ENCODE data around the gene ZNF70. TPM values are rescaled to one million over a fixed set of nuclear protein-coding genes. Genes with fewer than 3 reads are reported as not detected.

The ZNF70 gene
- total and polyA plus RNA-seq, 2 of the 13 experiments (the other 11 are each of a cell fraction or from before 2014, with no cell fraction given): 0.62 to 3.6 TPM

DNA sequence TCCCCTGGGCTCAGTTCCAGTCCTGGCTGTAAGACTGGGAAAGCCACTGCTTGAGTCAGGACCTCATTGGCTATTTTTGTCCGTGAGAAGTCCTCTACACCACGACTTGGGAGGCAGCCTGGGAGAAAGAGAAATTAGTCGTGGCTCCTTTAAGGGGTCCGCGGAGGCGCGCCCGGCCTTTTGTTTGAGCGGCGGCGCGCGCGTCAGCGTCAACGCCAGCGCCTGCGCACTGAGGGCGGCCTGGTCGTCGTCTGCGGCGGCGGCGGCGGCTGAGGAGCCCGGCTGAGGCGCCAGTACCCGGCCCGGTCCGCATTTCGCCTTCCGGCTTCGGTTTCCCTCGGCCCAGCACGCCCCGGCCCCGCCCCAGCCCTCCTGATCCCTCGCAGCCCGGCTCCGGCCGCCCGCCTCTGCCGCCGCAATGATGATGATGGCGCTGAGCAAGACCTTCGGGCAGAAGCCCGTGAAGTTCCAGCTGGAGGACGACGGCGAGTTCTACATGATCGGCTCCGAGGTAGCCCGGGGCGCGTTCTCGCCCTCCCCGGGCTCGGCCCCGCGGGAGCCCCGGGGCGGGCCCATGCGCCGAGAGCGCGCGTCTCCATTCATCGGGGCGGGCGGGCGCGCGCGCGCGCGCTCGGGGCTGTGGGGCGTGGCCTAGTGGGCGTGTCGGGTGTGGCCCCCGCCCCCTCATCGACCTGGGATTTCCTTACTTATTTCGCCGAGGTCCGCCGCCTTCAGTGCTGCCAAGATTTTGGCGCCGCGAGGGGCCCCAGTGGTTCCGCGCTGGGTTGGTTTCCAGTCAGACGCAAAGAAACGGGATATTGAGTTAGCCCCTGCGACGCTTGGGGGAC, 36.1 kb upstream of the ZNF70 start, which contains the start of gene SMARCB1 (continued):
- TF ChIP-seq NFE2 (CRISPR knock-in tag; IDR thresholded peaks at IDR 0.05): no peak
- TF ChIP-seq FOSL1 (CRISPR knock-in tag; IDR thresholded peaks at IDR 0.05; ENCODE audit: borderline replicate concordance): no peak
- no peak for TF ChIP-seq ZNF24 (IDR thresholded peaks at IDR 0.05)
- TF ChIP-seq ZNF530 (CRISPR knock-in tag; IDR thresholded peaks at IDR 0.05; ENCODE audit: low read depth): no peak
- no peak for TF ChIP-seq PTBP1 (IDR thresholded peaks at IDR 0.05; ENCODE audit: low read depth, low read length, poor library complexity, severe bottlenecking)
- TF ChIP-seq HINFP (CRISPR knock-in tag; IDR thresholded peaks at IDR 0.05; ENCODE audit: low read depth): peak; percentile 77; the same call in 1 of the 2 replicates
- TF ChIP-seq RBM39 (IDR thresholded peaks at IDR 0.05; ENCODE audit: low read depth, low read length, poor library complexity, severe bottlenecking): no peak
- TF ChIP-seq, protein P1, sequence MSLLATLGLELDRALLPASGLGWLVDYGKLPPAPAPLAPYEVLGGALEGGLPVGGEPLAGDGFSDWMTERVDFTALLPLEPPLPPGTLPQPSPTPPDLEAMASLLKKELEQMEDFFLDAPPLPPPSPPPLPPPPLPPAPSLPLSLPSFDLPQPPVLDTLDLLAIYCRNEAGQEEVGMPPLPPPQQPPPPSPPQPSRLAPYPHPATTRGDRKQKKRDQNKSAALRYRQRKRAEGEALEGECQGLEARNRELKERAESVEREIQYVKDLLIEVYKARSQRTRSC (CRISPR knock-in tag; IDR thresholded peaks at IDR 0.05; ENCODE audit: low read depth): peak; percentile 34; the same call in 1 of the 2 replicates
- no peak for TF ChIP-seq ZBTB40 (IDR thresholded peaks at IDR 0.05)
- TF ChIP-seq ZBTB40 (CRISPR knock-in tag; IDR thresholded peaks at IDR 0.05): no peak
- no peak for TF ChIP-seq ZNF510 (CRISPR knock-in tag; IDR thresholded peaks at IDR 0.05; ENCODE audit: low read depth)
- TF ChIP-seq, protein P2, sequence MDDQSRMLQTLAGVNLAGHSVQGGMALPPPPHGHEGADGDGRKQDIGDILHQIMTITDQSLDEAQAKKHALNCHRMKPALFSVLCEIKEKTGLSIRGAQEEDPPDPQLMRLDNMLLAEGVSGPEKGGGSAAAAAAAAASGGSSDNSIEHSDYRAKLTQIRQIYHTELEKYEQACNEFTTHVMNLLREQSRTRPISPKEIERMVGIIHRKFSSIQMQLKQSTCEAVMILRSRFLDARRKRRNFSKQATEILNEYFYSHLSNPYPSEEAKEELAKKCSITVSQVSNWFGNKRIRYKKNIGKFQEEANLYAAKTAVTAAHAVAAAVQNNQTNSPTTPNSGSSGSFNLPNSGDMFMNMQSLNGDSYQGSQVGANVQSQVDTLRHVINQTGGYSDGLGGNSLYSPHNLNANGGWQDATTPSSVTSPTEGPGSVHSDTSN (CRISPR knock-in tag; IDR thresholded peaks at IDR 0.05; ENCODE audit: borderline replicate concordance): no peak
